Skeletal muscle tissue (tissue), 4 donors: ENCODE results near the gene C2CD2. TPM values are rescaled to one million over a fixed set of nuclear protein-coding genes. Genes with fewer than 3 reads are reported as not detected.

Experiments
- H3K27ac ChIP-seq: one replicate; pipeline ENCODE4 v1.7.0; 2013; ENCODE audit warnings: mild to moderate bottlenecking, low read depth, low read length, inconsistent platforms
- H3K27me3 ChIP-seq, 3 donors: one replicate each; pipeline ENCODE4 v1.7.0; 2013; ENCODE audit warnings: low read length in 3 of 3; ENCODE audit not compliant: control insufficient read depth in 3 of 3, insufficient read depth in 3 of 3
- H3K36me3 ChIP-seq, 3 donors: one replicate each; pipeline ENCODE4 v1.7.0; 2013; ENCODE audit warnings: low read length in 3 of 3; ENCODE audit not compliant: control insufficient read depth in 3 of 3, insufficient read depth in 3 of 3
- H3K4me1 ChIP-seq, 3 donors: one replicate each; pipeline ENCODE4 v1.7.0; 2013; ENCODE audit warnings: low read length in 3 of 3, mild to moderate bottlenecking in 3 of 3; ENCODE audit not compliant: control insufficient read depth in 3 of 3, insufficient read depth in 3 of 3
- H3K4me3 ChIP-seq, 3 donors: one replicate each; pipeline ENCODE4 v1.7.0; 2013; ENCODE audit warnings: low read length in 3 of 3
- H3K9ac ChIP-seq, 3 donors: one replicate each; pipeline ENCODE4 v1.7.0; 2013; ENCODE audit warnings: low read length in 3 of 3, mild to moderate bottlenecking in 3 of 3, moderate library complexity in 2 of 3, low read depth in 1 of 3
- H3K9me3 ChIP-seq, 3 donors: one replicate each; pipeline ENCODE4 v1.7.0; 2013; ENCODE audit warnings: low read length in 3 of 3; ENCODE audit not compliant: control insufficient read depth in 3 of 3
- total RNA-seq: library from RNA; depleted of rRNA; stranded (reverse); fragments of >200 nt; gene quantifications from one replicate; pipeline ENCODE4 v1.2.3, GENCODE V29; 2014
- donor health status: Osteomylitis.

C2CD2 gene
- total RNA-seq, 1 donor from 2014 or later, result 7.3 TPM

DNA sequence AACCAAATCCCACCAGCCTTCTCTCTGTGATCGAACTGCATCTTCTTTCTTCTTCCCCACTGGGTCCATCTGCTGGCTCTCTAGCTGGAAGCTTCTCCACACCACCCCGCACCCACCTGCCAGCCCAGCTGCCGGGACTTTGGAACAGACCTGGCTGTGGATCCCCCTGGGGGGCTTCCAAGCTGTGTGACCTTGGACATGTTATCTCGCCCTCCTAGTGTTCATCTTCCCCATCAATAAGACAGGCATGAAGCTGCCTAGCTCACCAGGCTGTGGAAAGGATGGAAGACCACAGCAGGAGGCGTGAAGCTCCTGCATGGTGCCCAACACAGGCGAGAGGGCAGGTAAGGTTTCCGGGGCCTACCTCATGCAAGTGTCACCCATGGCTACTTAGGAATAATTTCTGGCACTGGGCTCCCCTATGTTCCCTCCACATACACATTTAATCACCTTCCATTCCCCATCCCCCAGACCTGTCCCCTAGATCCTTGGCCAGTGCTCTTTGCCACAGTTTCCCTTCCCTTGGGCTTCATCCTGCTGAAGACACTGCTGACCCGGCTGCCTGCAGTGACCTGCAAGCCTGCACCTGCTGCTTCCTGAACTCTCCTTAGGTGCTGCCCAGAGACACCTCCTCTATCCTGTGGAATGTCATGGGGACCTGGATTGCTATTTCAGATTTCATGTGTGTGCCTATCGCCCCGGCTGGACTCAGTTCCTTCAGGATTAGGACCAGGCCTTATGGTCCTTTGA, 13.2 kb upstream of the C2CD2 start:
- Histone ChIP-seq H3K4me1 (no peaks in the 10 kb centered on the region), H3K27me3 (peaks cover 0 to 11% (median 6%) of the 10 kb centered on the region in 3 donors), H3K9me3 (no peaks in the 10 kb centered on the region), H3K27ac (no peak overlapping the region), H3K4me3 (no peak overlapping the region), H3K36me3 (no peaks in the 10 kb centered on the region), H3K9ac (no peak overlapping the region)

DNA sequence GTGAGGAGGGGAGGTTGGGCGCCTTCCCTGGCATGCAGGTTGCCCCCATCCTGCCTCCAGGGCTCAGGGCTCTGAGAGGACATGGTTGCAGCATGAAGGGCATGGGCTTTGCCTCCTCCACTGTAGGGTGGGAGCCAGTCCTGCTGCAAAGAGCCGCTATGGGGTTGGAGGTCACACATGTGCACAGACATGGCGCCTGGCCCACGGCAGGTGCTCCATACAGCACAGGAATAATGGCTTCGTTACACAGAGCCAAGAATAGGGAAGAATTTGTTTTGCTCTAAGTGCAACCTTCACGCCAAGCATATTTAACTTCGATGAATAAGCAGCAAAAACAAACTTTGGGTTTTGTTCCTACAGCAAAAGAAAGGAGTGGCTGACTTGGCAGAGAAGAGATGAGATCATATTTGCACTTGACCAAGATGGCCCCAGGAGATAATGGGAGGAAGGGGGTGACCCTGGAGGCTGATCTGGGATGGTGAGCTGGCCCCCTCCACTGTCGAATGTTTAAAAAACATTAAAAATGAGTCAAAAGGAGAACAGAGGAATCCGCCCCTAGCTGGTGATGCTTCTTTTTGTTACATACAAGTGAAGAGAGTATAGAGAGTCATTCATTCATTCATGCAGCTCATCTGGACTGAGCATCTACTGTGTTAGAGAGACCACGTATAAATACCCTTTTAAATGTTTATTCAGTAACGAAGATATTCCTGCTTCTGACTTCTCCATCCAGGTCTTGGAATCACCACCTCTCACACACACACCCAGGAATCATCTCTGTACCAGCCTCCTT, 12.4 kb upstream of the C2CD2 start:
- H3K4me3 ChIP-seq, result no peak overlapping the region
- no peak overlapping the region for H3K27ac ChIP-seq

DNA sequence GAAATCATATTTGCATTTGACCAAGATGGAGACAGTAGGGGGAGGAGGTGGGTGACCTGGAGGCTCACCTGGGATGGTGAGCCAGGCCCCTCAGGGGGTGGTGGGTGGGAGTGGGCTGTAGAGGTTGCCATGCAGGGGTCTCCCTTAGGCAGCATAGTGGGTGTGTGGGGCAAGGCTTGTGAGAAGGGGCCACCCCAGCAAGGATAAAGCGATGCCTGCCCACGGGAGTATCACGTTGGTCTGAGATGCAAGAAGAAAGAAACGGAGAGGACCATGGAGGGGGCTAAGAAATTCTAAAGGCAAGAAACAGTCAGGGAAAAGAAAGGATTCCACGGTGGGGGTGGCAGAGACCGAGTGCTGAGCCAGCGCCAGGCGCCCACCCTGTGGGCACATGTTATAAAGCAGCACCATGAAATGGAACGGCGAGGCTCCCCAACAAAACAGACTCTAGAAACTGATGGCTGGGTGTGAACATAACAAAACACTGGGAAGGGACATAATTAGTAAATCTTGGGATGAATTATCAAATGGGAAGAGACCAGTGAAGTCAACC, 11.7 kb upstream of the C2CD2 start:
- H3K4me1 ChIP-seq, result no peaks in the 10 kb centered on the region
- H3K4me3 ChIP-seq, result no peak overlapping the region
- no peaks in the 10 kb centered on the region for H3K36me3 ChIP-seq
- no peak overlapping the region for H3K9ac ChIP-seq
- H3K27me3 ChIP-seq, result peaks cover 0 to 11% (median 8%) of the 10 kb centered on the region in 3 donors
- H3K9me3 ChIP-seq, result no peaks in the 10 kb centered on the region
- H3K27ac ChIP-seq, result no peak overlapping the region

More for the DNA sequence above, 12.4 kb upstream of the C2CD2 start:
- Histone ChIP-seq H3K36me3 (no peaks in the 10 kb centered on the region), H3K9me3 (no peaks in the 10 kb centered on the region), H3K27me3 (peaks cover 0 to 11% (median 6%) of the 10 kb centered on the region in 3 donors), H3K9ac (no peak overlapping the region), H3K4me1 (no peaks in the 10 kb centered on the region)

DNA sequence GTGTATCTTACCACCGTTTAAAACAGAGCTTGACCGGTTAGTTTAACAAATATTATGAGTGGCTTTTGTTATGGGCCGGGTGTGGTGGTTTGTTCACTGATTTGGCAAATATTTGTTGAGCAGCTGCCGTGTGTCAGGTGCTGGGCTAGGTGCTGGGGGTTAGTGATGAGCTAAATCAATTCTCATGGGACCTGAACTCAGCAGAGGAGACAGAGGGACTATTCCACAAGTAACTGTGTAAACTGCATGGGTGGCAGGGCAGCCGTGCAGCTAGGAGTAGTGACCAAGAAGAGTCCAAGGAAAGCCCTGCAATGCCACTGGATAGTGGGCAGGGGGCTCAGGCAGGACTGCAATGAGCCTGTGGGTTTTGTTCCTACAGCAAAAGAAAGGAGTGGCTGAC, 11.2 kb upstream of the C2CD2 start:
- Histone ChIP-seq H3K27me3 (peaks cover 0 to 11% (median 8%) of the 10 kb centered on the region in 3 donors), H3K27ac (no peak overlapping the region), H3K36me3 (no peaks in the 10 kb centered on the region), H3K4me1 (no peaks in the 10 kb centered on the region), H3K9ac (no peak overlapping the region), H3K9me3 (no peaks in the 10 kb centered on the region), H3K4me3 (no peak overlapping the region)

DNA sequence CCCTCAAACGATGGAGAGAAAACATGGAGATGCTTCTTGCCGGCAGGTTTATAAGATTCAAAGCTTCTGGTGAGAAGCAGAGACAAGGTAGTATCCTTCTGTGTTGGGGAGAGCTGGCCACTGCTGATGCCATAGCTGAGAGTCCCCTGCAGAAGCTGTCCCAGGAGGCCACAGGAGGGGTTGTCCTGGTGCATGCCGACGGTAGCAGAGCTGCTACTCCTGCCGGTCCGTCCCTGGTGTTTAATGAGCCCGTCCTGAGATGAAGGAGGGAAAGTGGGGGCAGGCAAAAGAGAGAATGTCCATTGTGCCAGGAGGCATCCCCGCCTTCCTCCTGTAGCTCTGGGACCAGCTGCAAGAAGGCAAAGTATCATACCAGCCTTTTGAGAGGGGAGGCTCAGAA, 10.4 kb upstream of the C2CD2 start:
- H3K36me3 ChIP-seq, result no peaks in the 10 kb centered on the region
- H3K9me3 ChIP-seq, result no peaks in the 10 kb centered on the region
- no peak overlapping the region for H3K27ac ChIP-seq
- H3K9ac ChIP-seq, result no peak overlapping the region
- no peak overlapping the region for H3K4me3 ChIP-seq
- H3K27me3 ChIP-seq, result peaks cover 0 to 11% (median 8%) of the 10 kb centered on the region in 3 donors
- no peaks in the 10 kb centered on the region for H3K4me1 ChIP-seq

DNA sequence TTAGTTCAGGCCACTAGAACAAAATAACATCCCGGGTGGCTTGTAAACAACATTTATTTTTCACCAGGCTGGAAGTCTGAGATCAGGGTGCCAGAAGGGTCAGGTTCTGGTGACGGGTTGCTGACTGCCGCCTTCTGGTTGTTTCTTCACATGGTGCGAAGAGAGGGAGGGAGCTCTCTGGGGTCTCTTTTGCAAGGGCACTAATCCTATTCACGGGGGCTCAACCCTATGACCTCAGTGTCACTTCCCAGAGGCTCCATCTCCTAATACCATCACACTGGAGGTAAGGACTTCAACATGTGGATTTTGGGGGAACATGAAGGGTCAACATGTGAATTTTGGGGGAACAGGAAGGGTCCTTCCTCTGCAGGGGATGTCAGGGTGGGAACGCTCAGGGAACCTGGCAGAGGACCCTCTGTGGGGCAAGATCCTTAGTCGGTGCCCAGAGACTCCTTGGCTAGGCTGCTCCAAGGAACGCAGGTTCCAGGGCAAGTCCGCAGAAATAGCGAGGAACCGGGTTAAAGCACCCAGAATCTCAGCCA, 8.7 kb upstream of the C2CD2 start:
- Histone ChIP-seq H3K9ac (no peak overlapping the region), H3K27ac (no peak overlapping the region), H3K4me3 (no peak overlapping the region), H3K27me3 (peaks cover 0 to 11% (median 8%) of the 10 kb centered on the region in 3 donors), H3K9me3 (no peaks in the 10 kb centered on the region), H3K36me3 (no peaks in the 10 kb centered on the region), H3K4me1 (peaks cover 11 to 13% (median 13%) of the 10 kb centered on the region in 3 donors)

DNA sequence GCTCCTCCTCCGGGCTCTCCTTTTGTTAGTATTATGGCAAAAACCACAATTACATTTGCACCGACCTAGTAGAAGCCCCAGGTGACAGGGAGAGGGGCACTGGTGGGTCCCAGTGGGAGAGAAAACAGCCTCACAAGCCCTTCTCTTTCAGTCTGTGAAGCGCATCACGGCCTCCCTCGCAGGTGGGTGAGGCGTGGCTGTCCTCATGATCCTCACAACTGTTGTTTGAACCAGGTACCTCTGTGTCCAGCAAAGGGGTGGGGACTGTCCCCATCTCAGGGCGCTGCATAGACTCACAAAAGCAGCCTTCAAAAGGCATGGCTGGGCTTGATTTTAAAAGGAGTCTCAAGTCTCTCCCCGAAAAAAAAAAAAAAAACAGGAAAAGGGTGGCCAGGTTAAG, 7.9 kb upstream of the C2CD2 start:
- Histone ChIP-seq H3K36me3 (no peaks in the 10 kb centered on the region), H3K9ac (no peak overlapping the region), H3K4me3 (no peak overlapping the region), H3K9me3 (no peaks in the 10 kb centered on the region), H3K27me3 (peaks cover 0 to 11% (median 8%) of the 10 kb centered on the region in 3 donors), H3K4me1 (peaks cover 19 to 20% (median 19%) of the 10 kb centered on the region in 3 donors), H3K27ac (no peak overlapping the region)

DNA sequence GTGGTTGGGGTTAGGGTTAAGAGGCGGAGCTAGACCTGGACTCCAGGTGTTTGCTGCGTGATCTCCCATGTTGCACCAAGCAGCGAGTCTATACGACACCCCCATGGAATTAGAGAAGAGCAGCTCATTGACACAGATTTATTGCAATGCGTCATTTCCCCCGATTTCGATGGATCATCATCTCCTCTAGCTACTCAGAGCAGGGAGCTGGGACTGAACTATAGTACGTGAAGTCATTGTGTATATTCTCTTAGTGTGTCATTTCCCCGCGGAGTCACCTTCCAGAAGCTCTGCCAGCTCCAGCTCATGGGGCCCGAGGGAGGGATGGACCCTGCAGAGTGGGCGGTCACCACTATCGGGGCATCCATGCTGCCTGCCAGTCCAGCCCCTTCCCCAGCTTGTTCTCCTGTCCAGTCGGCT, 7.5 kb upstream of the C2CD2 start:
- H3K4me1 ChIP-seq, result peaks cover 20% of the 10 kb centered on the region in 3 donors
- no peaks in the 10 kb centered on the region for H3K36me3 ChIP-seq
- H3K27ac ChIP-seq, result no peak overlapping the region
- no peak overlapping the region for H3K9ac ChIP-seq
- peaks cover 0 to 11% (median 8%) of the 10 kb centered on the region in 3 donors for H3K27me3 ChIP-seq
- H3K4me3 ChIP-seq, result no peak overlapping the region
- H3K9me3 ChIP-seq, result no peaks in the 10 kb centered on the region

DNA sequence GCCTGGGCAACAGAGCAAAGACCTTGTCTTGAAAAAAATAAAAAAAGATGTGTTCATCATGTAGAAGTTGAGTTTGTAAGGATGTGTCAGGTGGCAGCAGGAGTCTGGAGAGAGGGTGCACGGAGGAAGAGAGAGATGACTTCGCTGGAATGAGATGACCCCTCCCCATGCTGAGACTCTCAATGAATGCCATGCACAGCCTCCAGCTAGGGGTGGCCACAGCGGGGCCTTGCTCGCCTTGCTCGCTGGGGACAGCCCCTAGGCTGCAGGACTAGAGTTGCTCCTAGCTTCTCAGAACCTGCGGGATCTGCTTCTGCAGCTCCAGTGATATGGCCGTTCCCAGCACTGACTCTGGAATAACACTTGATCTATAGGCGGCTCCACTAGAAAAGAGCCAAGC, 6.6 kb upstream of the C2CD2 start:
- H3K4me1 ChIP-seq, result peaks cover 20% of the 10 kb centered on the region in 3 donors
- peaks cover 0 to 11% (median 8%) of the 10 kb centered on the region in 3 donors for H3K27me3 ChIP-seq

More for the DNA sequence above, 6.6 kb upstream of the C2CD2 start:
- Histone ChIP-seq H3K36me3 (no peaks in the 10 kb centered on the region), H3K9ac (no peak overlapping the region), H3K27ac (no peak overlapping the region), H3K9me3 (no peaks in the 10 kb centered on the region), H3K4me3 (no peak overlapping the region)
